IMR-90 (cell line): Measurements from ENCODE around the gene PALLD.

Source experiments
- MAZ ChIP-seq: IDR thresholded peaks from 2 replicates; pipeline ENCODE4 v1.6.1; 2012; ENCODE audit warnings: low read depth, mild to moderate bottlenecking, low read length, improper control_type of control experiment, moderate library complexity, borderline replicate concordance
- NFE2L2 ChIP-seq: fragments of 150-350 bp; IDR thresholded peaks from 2 replicates; pipeline ENCODE4 v1.6.1; 2016; ENCODE audit warnings: low read depth, mild to moderate bottlenecking, low read length
- POLR2A ChIP-seq: IDR thresholded peaks from 2 replicates; pipeline ENCODE4 v1.6.1; 2012; ENCODE audit warnings: mild to moderate bottlenecking, low read depth, low read length
- RCOR1 ChIP-seq: IDR thresholded peaks from 2 replicates; pipeline ENCODE4 v1.6.1; 2012; ENCODE audit warnings: mild to moderate bottlenecking, low read length, improper control_type of control experiment; ENCODE audit not compliant: insufficient replicate concordance
- RFX5 ChIP-seq: IDR thresholded peaks from 2 replicates; pipeline ENCODE4 v1.8.0; 2012; ENCODE audit warnings: low read depth, mild to moderate bottlenecking, low read length, moderate library complexity
- SMC3 ChIP-seq: fragments of 150-350 bp; IDR thresholded peaks from 2 replicates; pipeline ENCODE4 v1.6.1; 2016; ENCODE audit warnings: low read depth, mild to moderate bottlenecking, antibody characterized with exemption, low read length, moderate library complexity
- TF ChIP-seq, protein P1 (sequence below): conservative IDR thresholded peaks from 2 replicates; pipeline ENCODE4 v1.5.1; 2012; ENCODE audit warnings: mild to moderate bottlenecking, low read depth, low read length, improper control_type of control experiment
- TF ChIP-seq, protein P2 (sequence below): fragments of 150-350 bp; IDR thresholded peaks from 2 replicates; pipeline ENCODE4 v1.6.1; 2016; ENCODE audit warnings: low read depth, mild to moderate bottlenecking, low read length, moderate library complexity, borderline replicate concordance

DNA sequence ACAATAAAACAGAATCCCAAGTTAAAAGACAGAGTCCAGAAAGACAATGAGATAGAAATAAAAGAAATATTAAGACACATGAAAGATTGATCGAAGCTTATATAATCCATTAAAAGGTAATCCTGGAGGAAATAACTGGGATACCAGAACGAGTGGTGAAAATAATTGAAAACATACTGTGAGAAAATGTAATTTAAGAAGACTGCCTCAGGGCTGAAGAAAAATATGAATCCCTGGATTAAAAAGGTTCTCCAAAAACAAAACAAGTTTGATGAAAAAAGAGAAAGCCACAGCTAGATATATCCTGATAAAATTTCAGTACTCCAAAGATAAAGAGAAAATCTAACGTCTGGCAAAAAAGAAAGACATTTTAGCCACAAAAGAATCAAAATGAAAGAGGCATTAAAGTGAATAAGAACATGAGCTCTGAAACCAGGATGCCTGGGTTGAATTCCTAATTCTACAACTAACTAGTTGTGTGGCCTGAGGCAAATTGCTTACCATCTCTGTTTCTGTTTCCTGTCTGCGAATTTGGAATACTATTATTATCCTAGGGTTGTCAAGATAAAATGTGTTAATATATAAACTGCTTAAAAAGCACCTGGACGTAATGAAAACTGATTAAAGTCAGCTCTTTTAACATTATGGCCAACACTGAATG is 22.1 kb upstream of the PALLD start:
- TF ChIP-seq SMC3 (no peak), NFE2L2 (no peak), POLR2A (no peak), MAZ (no peak), RFX5 (no peak), RCOR1 (no peak)
- TF ChIP-seq, protein P1, sequence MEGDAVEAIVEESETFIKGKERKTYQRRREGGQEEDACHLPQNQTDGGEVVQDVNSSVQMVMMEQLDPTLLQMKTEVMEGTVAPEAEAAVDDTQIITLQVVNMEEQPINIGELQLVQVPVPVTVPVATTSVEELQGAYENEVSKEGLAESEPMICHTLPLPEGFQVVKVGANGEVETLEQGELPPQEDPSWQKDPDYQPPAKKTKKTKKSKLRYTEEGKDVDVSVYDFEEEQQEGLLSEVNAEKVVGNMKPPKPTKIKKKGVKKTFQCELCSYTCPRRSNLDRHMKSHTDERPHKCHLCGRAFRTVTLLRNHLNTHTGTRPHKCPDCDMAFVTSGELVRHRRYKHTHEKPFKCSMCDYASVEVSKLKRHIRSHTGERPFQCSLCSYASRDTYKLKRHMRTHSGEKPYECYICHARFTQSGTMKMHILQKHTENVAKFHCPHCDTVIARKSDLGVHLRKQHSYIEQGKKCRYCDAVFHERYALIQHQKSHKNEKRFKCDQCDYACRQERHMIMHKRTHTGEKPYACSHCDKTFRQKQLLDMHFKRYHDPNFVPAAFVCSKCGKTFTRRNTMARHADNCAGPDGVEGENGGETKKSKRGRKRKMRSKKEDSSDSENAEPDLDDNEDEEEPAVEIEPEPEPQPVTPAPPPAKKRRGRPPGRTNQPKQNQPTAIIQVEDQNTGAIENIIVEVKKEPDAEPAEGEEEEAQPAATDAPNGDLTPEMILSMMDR = no peak
- TF ChIP-seq, protein P2, sequence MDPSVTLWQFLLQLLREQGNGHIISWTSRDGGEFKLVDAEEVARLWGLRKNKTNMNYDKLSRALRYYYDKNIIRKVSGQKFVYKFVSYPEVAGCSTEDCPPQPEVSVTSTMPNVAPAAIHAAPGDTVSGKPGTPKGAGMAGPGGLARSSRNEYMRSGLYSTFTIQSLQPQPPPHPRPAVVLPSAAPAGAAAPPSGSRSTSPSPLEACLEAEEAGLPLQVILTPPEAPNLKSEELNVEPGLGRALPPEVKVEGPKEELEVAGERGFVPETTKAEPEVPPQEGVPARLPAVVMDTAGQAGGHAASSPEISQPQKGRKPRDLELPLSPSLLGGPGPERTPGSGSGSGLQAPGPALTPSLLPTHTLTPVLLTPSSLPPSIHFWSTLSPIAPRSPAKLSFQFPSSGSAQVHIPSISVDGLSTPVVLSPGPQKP = no peak
